HepG2 (cell line): ENCODE data around the gene LBX2. TPM values are rescaled to one million over a fixed set of nuclear protein-coding genes. Genes with fewer than 3 reads are reported as not detected.

Experiments
- ELF1 ChIP-seq: sonication (generic); formaldehyde crosslinking; IDR thresholded peaks from 2 replicates; pipeline ENCODE4 v1.4.0; 2020; ENCODE audit warnings: missing genetic modification reagents
- ELF4 ChIP-seq: sonication (generic); formaldehyde crosslinking; IDR thresholded peaks from 2 replicates; pipeline ENCODE4 v1.5.0; 2020; ENCODE audit warnings: missing genetic modification reagents, mild to moderate bottlenecking, moderate library complexity, borderline replicate concordance
- GTF2F1 ChIP-seq: fragments of 150-350 bp; IDR thresholded peaks from 2 replicates; pipeline ENCODE4 v1.6.1; 2014; ENCODE audit warnings: low read length
- HNF4G ChIP-seq, 2 experiments: sonication (generic) in 1 of 2; formaldehyde crosslinking in 1 of 2; IDR thresholded peaks; 2 replicates each; pipeline versions ENCODE4 v1.4.0 to v1.6.1; 2011 to 2020; ENCODE audit warnings: borderline replicate concordance in 2 of 2, low read depth in 2 of 2, mild to moderate bottlenecking in 2 of 2, low read length in 1 of 2, missing genetic modification reagents in 1 of 2, moderate library complexity in 1 of 2
- TARDBP ChIP-seq: sonication (generic); formaldehyde crosslinking; IDR thresholded peaks from 2 replicates; pipeline ENCODE4 v1.8.0; 2022; ENCODE audit warnings: mild to moderate bottlenecking, missing genetic modification reagents
- ZBTB21 ChIP-seq: sonication (generic); formaldehyde crosslinking; IDR thresholded peaks from 2 replicates; pipeline ENCODE4 v1.4.0; 2020; ENCODE audit warnings: missing genetic modification reagents
- ZNF605 ChIP-seq: sonication (generic); formaldehyde crosslinking; IDR thresholded peaks from 2 replicates; pipeline ENCODE4 v1.8.0; 2022; ENCODE audit warnings: mild to moderate bottlenecking, missing genetic modification reagents
- ZNF761 ChIP-seq: sonication (generic); formaldehyde crosslinking; conservative IDR thresholded peaks from 2 replicates; pipeline ENCODE4 v1.4.0; 2020; ENCODE audit warnings: mild to moderate bottlenecking, missing genetic modification reagents
- ZNF839 ChIP-seq: sonication (generic); formaldehyde crosslinking; IDR thresholded peaks from 2 replicates; pipeline ENCODE4 v1.4.0; 2020; ENCODE audit warnings: missing genetic modification reagents, mild to moderate bottlenecking, borderline replicate concordance
- polyA plus RNA-seq, 8 experiments: library from polyadenylated mRNA; depleted of rRNA in 3 of 8; stranded (reverse) in 7 of 8; unstranded in 1 of 8; fragments of >200 nt; fragmentation: Illumina TruSeq in 4 of 8; extraction: Trizol in 4 of 8; gene quantifications; 2 replicates each; pipeline versions ENCODE4 v1.2.1 to v1.2.3, GENCODE V29; 2011 to 2016; ENCODE audit warnings: low read depth in 4 of 8, missing spikeins in 1 of 8, mixed read lengths in 1 of 8; ENCODE audit not compliant: insufficient read depth in 1 of 8
- total RNA-seq, 5 experiments: library from RNA; depleted of rRNA; stranded (reverse); fragments of >200 nt; fragmentation: Illumina TruSeq; extraction: Trizol; gene quantifications; 2 replicates each; pipeline ENCODE4 v1.2.3, GENCODE V29; 2016; ENCODE audit warnings: low read depth in 1 of 5
- TF ChIP-seq, protein P1 (sequence below), 2 experiments: fragments of 450-650 bp in 1 of 2; sonication (generic) in 1 of 2; formaldehyde crosslinking in 1 of 2; IDR thresholded peaks; 2 replicates each; pipeline versions ENCODE4 v1.6.1 to v1.8.0; 2016 to 2022; ENCODE audit warnings: antibody characterized with exemption in 1 of 2, mild to moderate bottlenecking in 1 of 2, missing genetic modification reagents in 1 of 2
- TF ChIP-seq, protein P2 (sequence below): sonication (generic); formaldehyde crosslinking; conservative IDR thresholded peaks from 2 replicates; pipeline ENCODE4 v1.8.0; 2022; ENCODE audit warnings: missing genetic modification reagents
- TF ChIP-seq, protein P3 (sequence below): sonication (generic); formaldehyde crosslinking; IDR thresholded peaks from 2 replicates; pipeline ENCODE4 v1.5.0; 2020; ENCODE audit warnings: mild to moderate bottlenecking, missing genetic modification reagents
- TF ChIP-seq, protein P4 (sequence below): sonication (generic); formaldehyde crosslinking; IDR thresholded peaks from 2 replicates; pipeline ENCODE4 v1.4.0; 2020; ENCODE audit warnings: mild to moderate bottlenecking, low read depth, missing genetic modification reagents

Gene LBX2
- total and polyA plus RNA-seq, 2 of the 13 experiments (the other 11 are each of a cell fraction or from before 2014, with no cell fraction given): 6.4 to 8.1 TPM

DNA sequence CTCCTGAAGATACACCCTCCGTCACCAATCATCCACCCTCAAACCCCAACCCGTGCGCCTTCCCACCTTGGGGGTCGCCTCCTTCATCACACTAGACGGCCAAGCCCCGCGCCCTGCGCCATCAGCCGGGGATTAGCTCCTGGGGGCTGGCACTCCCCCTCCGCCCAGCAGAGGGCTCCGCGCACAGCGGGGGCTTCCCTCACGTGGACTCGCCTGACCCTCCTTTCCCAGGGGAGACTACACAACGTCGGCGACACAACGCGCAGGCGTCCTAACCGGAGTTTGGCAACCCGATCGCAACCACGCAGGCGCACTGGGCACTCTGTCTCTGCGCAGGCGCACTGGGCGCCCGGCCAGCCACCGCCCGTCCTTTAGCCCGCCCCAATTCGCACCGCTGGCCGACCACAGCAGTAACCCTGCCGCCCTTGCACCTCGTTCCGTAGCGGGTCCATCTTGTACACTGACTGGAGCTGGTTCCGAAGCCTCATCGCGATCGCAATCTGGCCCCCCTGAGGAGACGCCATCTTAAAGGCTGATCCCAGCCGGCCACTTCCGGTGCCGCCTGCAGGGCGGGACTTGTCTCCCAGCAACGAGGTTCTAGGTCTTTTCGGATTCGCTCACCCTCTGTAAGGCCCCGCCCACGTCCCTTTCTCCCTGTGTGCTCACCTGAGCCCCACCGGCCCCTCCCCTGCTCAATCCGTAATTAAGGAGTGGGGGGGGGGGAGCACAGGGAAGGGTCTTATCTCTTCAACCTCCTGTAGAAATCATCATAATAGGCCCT lies 7.9 kb upstream of the LBX2 start, which contains the start of gene PCGF1 (continued):
- TF ChIP-seq, protein P1, sequence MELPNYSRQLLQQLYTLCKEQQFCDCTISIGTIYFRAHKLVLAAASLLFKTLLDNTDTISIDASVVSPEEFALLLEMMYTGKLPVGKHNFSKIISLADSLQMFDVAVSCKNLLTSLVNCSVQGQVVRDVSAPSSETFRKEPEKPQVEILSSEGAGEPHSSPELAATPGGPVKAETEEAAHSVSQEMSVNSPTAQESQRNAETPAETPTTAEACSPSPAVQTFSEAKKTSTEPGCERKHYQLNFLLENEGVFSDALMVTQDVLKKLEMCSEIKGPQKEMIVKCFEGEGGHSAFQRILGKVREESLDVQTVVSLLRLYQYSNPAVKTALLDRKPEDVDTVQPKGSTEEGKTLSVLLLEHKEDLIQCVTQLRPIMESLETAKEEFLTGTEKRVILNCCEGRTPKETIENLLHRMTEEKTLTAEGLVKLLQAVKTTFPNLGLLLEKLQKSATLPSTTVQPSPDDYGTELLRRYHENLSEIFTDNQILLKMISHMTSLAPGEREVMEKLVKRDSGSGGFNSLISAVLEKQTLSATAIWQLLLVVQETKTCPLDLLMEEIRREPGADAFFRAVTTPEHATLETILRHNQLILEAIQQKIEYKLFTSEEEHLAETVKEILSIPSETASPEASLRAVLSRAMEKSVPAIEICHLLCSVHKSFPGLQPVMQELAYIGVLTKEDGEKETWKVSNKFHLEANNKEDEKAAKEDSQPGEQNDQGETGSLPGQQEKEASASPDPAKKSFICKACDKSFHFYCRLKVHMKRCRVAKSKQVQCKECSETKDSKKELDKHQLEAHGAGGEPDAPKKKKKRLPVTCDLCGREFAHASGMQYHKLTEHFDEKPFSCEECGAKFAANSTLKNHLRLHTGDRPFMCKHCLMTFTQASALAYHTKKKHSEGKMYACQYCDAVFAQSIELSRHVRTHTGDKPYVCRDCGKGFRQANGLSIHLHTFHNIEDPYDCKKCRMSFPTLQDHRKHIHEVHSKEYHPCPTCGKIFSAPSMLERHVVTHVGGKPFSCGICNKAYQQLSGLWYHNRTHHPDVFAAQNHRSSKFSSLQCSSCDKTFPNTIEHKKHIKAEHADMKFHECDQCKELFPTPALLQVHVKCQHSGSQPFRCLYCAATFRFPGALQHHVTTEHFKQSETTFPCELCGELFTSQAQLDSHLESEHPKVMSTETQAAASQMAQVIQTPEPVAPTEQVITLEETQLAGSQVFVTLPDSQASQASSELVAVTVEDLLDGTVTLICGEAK (IDR thresholded peaks at IDR 0.05): no peak
- TF ChIP-seq, protein P1 (CRISPR knock-in tag; IDR thresholded peaks at IDR 0.05): no peak
- peak; percentile 94 for TF ChIP-seq ELF1 (CRISPR knock-in tag)
- TF ChIP-seq ZNF761 (CRISPR knock-in tag): peak; percentile 64
- TF ChIP-seq, protein P2, sequence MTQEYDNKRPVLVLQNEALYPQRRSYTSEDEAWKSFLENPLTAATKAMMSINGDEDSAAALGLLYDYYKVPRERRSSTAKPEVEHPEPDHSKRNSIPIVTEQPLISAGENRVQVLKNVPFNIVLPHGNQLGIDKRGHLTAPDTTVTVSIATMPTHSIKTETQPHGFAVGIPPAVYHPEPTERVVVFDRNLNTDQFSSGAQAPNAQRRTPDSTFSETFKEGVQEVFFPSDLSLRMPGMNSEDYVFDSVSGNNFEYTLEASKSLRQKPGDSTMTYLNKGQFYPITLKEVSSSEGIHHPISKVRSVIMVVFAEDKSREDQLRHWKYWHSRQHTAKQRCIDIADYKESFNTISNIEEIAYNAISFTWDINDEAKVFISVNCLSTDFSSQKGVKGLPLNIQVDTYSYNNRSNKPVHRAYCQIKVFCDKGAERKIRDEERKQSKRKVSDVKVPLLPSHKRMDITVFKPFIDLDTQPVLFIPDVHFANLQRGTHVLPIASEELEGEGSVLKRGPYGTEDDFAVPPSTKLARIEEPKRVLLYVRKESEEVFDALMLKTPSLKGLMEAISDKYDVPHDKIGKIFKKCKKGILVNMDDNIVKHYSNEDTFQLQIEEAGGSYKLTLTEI: no peak
- TF ChIP-seq, protein P3, sequence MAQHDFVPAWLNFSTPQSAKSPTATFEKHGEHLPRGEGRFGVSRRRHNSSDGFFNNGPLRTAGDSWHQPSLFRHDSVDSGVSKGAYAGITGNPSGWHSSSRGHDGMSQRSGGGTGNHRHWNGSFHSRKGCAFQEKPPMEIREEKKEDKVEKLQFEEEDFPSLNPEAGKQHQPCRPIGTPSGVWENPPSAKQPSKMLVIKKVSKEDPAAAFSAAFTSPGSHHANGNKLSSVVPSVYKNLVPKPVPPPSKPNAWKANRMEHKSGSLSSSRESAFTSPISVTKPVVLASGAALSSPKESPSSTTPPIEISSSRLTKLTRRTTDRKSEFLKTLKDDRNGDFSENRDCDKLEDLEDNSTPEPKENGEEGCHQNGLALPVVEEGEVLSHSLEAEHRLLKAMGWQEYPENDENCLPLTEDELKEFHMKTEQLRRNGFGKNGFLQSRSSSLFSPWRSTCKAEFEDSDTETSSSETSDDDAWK (CRISPR knock-in tag): no peak
- TF ChIP-seq TARDBP (CRISPR knock-in tag): no peak; the same call in 1 of the 2 replicates
- TF ChIP-seq, protein P4, sequence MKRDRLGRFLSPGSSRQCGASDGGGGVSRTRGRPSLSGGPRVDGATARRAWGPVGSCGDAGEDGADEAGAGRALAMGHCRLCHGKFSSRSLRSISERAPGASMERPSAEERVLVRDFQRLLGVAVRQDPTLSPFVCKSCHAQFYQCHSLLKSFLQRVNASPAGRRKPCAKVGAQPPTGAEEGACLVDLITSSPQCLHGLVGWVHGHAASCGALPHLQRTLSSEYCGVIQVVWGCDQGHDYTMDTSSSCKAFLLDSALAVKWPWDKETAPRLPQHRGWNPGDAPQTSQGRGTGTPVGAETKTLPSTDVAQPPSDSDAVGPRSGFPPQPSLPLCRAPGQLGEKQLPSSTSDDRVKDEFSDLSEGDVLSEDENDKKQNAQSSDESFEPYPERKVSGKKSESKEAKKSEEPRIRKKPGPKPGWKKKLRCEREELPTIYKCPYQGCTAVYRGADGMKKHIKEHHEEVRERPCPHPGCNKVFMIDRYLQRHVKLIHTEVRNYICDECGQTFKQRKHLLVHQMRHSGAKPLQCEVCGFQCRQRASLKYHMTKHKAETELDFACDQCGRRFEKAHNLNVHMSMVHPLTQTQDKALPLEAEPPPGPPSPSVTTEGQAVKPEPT (CRISPR knock-in tag): peak; percentile 72; the same call in 1 of the 2 replicates
- peak; percentile 11; the same call in 1 of the 2 replicates for TF ChIP-seq ELF4 (CRISPR knock-in tag)
- TF ChIP-seq ZNF605 (CRISPR knock-in tag): peak; percentile 66
- TF ChIP-seq ZBTB21: no peak
- TF ChIP-seq HNF4G (IDR thresholded peaks at IDR 0.05; ENCODE audit: borderline replicate concordance, low read depth, low read length): 0 out of 2 replicates have a peak, but pooled peaks have one; percentile 15
- peak; percentile 61 for TF ChIP-seq HNF4G (CRISPR knock-in tag; IDR thresholded peaks at IDR 0.05; ENCODE audit: borderline replicate concordance, low read depth)
- TF ChIP-seq ZNF839: 0 out of 2 replicates have a peak, but pooled peaks have one; percentile 44
- no peak for TF ChIP-seq GTF2F1
